Measurements from ENCODE around the gene TDRD12. TPM values are rescaled to one million over a fixed set of nuclear protein-coding genes. Genes with fewer than 3 reads are reported as not detected.

The TDRD12 gene
- total RNA-seq, 1 donor from 2014 or later, result not detected

DNA sequence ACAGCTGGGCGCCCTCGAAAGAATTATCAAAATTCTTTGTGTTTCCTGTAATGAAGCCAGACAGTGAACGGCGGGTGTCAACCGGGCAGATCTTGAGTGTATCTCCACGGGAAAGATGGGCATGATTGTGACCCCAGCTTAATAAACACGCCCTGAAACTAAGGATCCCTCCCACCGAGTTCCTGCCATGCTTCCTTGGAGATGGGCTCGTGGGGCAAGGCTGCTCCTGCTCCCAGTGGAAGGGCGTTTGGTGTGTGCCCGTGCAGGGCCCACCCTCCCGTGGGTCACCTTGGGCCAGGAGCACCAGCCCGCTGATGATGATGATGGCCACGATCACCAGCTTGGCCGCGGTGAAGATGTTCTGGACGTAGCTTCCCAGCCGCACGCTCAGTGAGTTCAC lies 142.6 kb downstream of the TDRD12 start:
- TF ChIP-seq, protein P1, sequence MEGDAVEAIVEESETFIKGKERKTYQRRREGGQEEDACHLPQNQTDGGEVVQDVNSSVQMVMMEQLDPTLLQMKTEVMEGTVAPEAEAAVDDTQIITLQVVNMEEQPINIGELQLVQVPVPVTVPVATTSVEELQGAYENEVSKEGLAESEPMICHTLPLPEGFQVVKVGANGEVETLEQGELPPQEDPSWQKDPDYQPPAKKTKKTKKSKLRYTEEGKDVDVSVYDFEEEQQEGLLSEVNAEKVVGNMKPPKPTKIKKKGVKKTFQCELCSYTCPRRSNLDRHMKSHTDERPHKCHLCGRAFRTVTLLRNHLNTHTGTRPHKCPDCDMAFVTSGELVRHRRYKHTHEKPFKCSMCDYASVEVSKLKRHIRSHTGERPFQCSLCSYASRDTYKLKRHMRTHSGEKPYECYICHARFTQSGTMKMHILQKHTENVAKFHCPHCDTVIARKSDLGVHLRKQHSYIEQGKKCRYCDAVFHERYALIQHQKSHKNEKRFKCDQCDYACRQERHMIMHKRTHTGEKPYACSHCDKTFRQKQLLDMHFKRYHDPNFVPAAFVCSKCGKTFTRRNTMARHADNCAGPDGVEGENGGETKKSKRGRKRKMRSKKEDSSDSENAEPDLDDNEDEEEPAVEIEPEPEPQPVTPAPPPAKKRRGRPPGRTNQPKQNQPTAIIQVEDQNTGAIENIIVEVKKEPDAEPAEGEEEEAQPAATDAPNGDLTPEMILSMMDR (IDR thresholded peaks at IDR 0.05; ENCODE audit: partially characterized antibody, unreplicated experiment), result no peak
- Mint-ChIP-seq H3K4me1 (ENCODE audit: low read depth, unreplicated experiment) (peaks cover 3% of the 10 kb centered on the region), H3K27ac (ENCODE audit: unreplicated experiment) (no peak overlapping the region), H3K9me3 (ENCODE audit: unreplicated experiment) (peaks cover 3% of the 10 kb centered on the region), H3K4me3 (ENCODE audit: unreplicated experiment) (no peak overlapping the region), H3K36me3 (ENCODE audit: unreplicated experiment) (no peaks in the 10 kb centered on the region), H3K27me3 (ENCODE audit: unreplicated experiment) (peaks cover 2% of the 10 kb centered on the region)
- no peak for DNase-seq

DNA sequence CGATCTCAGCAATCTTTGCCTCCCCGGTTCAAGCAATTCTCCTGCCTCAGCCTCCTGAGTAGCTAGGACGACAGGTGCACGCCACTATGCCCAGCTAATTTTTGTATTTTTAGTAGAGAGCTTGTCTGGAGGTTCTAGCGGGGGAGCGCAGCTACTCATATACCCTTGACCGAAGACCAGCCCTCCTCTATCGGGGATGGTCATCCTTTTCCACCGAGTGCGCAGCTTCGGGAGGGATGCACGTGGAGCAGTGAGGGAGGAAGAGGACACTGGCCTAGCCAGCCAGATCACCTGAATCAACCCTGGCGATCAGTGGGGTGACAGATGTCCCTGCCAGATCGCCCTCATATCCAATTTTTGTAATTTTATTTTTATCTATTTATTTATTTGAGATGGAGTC lies 143.2 kb downstream of the TDRD12 start:
- no peak for DNase-seq
- H3K36me3 Mint-ChIP-seq (ENCODE audit: unreplicated experiment), result no peaks in the 10 kb centered on the region
- TF ChIP-seq, protein P1 (IDR thresholded peaks at IDR 0.05; ENCODE audit: partially characterized antibody, unreplicated experiment), result no peak
- H3K27ac Mint-ChIP-seq (ENCODE audit: unreplicated experiment), result no peak overlapping the region
- peaks cover 3% of the 10 kb centered on the region for H3K4me1 Mint-ChIP-seq (ENCODE audit: low read depth, unreplicated experiment)
- H3K27me3 Mint-ChIP-seq (ENCODE audit: unreplicated experiment), result peaks cover 2% of the 10 kb centered on the region
- peaks cover 3% of the 10 kb centered on the region for H3K9me3 Mint-ChIP-seq (ENCODE audit: unreplicated experiment)
- H3K4me3 Mint-ChIP-seq (ENCODE audit: unreplicated experiment), result no peak overlapping the region

DNA sequence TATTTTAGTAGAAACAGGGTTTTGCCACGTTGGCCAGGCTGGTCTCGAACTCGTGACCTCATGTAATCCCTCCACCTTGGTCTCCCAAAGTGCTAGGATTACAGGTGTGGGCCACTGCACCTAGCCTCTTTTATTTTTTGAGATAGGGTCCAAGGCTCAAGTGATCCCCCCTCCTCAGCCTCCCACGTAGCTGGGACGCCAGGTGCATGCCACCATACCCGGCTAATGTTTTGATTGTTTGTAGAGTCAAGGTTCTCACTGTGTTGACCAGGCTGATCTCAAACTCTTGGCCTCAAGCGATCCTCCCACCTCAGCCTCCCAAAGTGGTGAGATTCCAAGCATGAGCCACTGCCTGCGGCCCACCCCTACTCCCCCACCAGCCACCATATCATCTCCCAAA lies 143.7 kb downstream of the TDRD12 start:
- Mint-ChIP-seq H3K4me1 (ENCODE audit: low read depth, unreplicated experiment) (peaks cover 3% of the 10 kb centered on the region), H3K27ac (ENCODE audit: unreplicated experiment) (no peak overlapping the region), H3K36me3 (ENCODE audit: unreplicated experiment) (no peaks in the 10 kb centered on the region), H3K27me3 (ENCODE audit: unreplicated experiment) (peaks cover 2% of the 10 kb centered on the region), H3K4me3 (ENCODE audit: unreplicated experiment) (no peak overlapping the region), H3K9me3 (ENCODE audit: unreplicated experiment) (peaks cover 3% of the 10 kb centered on the region)
- DNase-seq, result no peak
- TF ChIP-seq, protein P1 (IDR thresholded peaks at IDR 0.05; ENCODE audit: partially characterized antibody, unreplicated experiment), result no peak

DNA sequence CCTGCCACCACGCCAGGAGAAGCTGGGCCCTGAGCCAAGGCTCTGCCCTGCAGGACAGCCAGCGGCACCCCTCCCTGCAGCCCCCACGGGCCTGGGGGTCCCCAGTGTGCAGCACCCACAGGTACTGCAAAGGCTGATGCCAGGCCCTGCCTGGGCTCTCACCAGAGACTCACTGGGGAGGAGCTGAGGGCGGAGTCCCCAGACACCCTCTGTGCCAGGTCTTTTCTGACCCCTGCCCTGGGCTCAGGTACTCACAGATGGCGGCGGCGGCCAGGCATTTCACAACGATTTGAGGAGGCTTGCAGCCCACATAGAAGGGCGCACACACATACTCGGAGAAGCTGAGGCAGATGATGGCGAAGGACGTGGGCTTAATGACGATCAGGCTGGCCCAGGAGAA lies 144.3 kb downstream of the TDRD12 start:
- Mint-ChIP-seq H3K27ac (ENCODE audit: unreplicated experiment) (no peak overlapping the region), H3K4me3 (ENCODE audit: unreplicated experiment) (no peak overlapping the region), H3K9me3 (ENCODE audit: unreplicated experiment) (peaks cover 3% of the 10 kb centered on the region), H3K27me3 (ENCODE audit: unreplicated experiment) (peaks cover 2% of the 10 kb centered on the region), H3K4me1 (ENCODE audit: low read depth, unreplicated experiment) (peaks cover 3% of the 10 kb centered on the region), H3K36me3 (ENCODE audit: unreplicated experiment) (no peaks in the 10 kb centered on the region)
- TF ChIP-seq, protein P1 (IDR thresholded peaks at IDR 0.05; ENCODE audit: partially characterized antibody, unreplicated experiment), result no peak
- DNase-seq, result no peak

DNA sequence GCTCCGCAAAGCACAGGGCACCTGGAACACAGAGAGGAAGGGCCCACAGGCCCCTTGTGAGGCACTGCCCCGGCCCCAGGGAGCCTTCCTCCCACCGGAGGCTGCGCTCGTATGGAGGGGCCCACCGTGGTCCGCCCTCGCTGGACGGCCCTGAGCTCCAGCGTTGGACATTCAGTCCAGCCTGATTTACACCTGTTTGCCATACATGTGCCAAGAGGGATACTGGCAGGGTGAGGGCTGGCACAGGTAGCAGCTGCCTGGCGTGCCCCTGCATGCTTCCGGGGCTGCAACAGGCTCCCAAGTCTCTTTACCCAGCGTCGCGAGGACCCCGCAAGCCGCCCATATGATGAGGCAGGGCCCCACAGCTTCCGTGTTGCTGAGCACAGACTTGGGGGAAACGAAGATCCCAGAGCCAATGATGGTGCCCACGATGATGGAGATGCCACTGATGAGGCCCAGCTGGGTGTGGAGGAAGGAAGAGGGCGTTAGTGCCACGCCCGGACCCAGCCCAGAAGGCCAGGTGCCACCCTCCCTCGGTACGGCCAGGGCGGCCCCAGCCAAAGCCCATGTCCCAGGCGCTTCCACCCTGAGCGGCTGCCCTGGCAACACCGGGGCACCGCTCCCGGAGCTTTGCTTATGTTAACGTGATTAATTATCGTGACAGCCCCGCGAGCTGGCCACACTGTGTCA lies 144.9 kb downstream of the TDRD12 start:
- Mint-ChIP-seq H3K27me3 (ENCODE audit: unreplicated experiment) (peaks cover 2% of the 10 kb centered on the region), H3K4me3 (ENCODE audit: unreplicated experiment) (no peak overlapping the region), H3K27ac (ENCODE audit: unreplicated experiment) (no peak overlapping the region), H3K36me3 (ENCODE audit: unreplicated experiment) (no peaks in the 10 kb centered on the region), H3K9me3 (ENCODE audit: unreplicated experiment) (peaks cover 1% of the 10 kb centered on the region), H3K4me1 (ENCODE audit: low read depth, unreplicated experiment) (peaks cover 3% of the 10 kb centered on the region)
- DNase-seq, result no peak
- TF ChIP-seq, protein P1 (IDR thresholded peaks at IDR 0.05; ENCODE audit: partially characterized antibody, unreplicated experiment), result no peak
